Measurements from ENCODE around the gene CX3CL1.

- TF ChIP-seq CTCF (IDR thresholded peaks at IDR 0.05 in 2 of 3, conservative IDR thresholded peaks at IDR 0.05 in 1 of 3; ENCODE audit: control insufficient read depth in 2 of 3, extremely low read depth in 1 of 3, insufficient read depth in 1 of 3, low read depth in 3 of 3, low read length in 3 of 3) (no peak), CBX5 (IDR thresholded peaks at IDR 0.05; ENCODE audit: low read depth) (no peak), POLR2A (IDR thresholded peaks at IDR 0.05; ENCODE audit: low read depth, low read length) (no peak), ZNF24 (IDR thresholded peaks at IDR 0.05) (no peak), TCF12 (IDR thresholded peaks at IDR 0.05; ENCODE audit: low read depth, low read length) (no peak), ELK1 (IDR thresholded peaks at IDR 0.05; ENCODE audit: low read depth, low read length) (no peak), FOXK2 (IDR thresholded peaks at IDR 0.05) (no peak), RCOR1 (conservative IDR thresholded peaks at IDR 0.05; ENCODE audit: low read depth, low read length) (no peak), SMAD1 (IDR thresholded peaks at IDR 0.05; ENCODE audit: low read depth, partially characterized antibody) (no peak), HDAC6 (IDR thresholded peaks at IDR 0.05; ENCODE audit: unreplicated experiment) (no peak), CBFB (IDR thresholded peaks at IDR 0.05; ENCODE audit: low read depth) (no peak), LARP7 (IDR thresholded peaks at IDR 0.05) (no peak), POLR2AphosphoS2 (IDR thresholded peaks at IDR 0.05; ENCODE audit: low read depth, low read length) (no peak)
Observed at GRCh38 chr16:57390636-57391295, 18.5 kb downstream of the CX3CL1 start.
